ENCODE results near the gene ACSS1.

Gene ACSS1

DNA sequence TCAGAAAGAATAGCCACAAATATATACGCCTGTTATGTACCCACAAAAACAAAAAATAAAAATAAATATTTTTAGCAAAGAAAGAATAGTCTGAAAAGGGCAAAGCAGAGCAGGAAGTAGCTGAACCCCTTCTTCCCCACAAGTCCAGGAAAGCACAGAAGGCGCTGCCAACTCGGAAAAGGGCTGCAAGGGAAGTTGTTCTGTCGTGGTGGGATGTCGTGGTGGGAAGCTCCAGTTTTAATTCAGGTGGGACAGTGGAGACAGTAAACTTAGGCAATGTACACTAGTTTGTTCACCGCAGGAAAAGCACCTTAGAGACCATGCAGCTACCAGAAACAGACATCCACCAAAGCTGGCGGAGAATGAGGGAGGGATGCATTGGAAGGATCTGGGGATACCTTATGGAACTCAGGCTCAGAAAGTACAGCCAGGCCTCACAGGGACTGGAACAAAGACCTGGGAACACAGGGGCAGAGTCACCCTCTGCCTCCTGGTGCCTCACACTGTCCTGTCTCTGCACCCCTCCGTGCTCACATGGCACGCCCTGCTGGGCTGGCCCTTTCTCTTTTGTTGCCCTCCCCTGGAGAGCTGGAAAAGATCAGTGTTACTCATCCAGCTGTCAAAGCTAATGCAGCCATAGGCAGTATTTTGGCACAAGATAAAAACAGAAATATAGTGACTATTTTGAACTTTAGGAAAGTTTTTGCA is 62.0 kb downstream of the ACSS1 start:
- Histone ChIP-seq H3K27ac (replicated peaks) (no peak overlapping the region), H3K4me3 (replicated peaks; ENCODE audit: insufficient read depth, low read length) (no peak overlapping the region)
- no peak for DNase-seq (ENCODE audit: low read depth in 1 of 2, low spot score in 1 of 2)

DNA sequence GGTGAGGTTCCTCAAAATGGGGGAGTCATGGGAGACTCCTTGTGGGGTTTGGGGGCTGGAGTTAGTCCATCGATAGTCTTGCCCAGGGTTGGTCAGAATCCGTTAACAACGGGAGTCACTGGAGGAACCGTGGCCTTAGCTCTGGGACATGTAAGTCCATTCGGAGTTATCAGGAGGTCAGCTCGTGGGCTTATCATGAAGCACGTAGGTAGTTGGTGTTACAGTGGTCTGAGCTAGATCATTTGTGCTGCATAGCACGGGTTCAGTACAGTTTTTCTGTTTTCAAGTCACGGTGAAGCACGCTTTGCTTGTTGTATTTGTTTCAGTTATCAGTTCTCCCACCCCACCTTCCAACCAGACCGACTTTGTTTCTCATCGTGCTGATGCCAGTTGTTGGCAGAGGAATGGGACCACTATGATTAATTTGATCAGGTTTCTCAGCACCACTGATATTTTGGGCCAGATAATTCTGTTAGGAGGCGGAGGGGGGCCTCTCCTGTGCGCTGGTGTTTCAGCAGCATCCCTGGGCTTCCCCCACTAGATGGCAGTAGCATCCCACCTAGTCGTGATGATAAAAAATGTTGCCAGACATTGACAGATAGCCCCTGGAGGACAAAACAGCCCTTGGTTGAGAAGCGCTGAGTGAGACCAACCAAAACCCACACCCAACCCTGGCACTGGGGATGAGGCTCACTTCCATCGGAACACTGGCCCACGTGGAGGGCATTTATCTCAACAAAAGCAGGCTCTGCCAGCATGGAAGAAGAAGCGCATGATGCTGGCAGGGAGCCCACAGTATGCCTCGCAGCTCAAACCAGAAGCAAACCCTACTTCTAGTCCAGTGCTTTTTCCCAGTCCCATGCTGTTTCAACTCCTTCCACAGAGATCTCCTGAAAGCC is 63.2 kb downstream of the ACSS1 start:
- H3K27ac ChIP-seq (replicated peaks), result no peak overlapping the region
- DNase-seq (ENCODE audit: low read depth in 1 of 2, low spot score in 1 of 2), result peak; percentile 55 to 76
- TF ChIP-seq POLR2AphosphoS5 (IDR thresholded peaks at IDR 0.05; ENCODE audit: low read depth) (no peak), GABPA (IDR thresholded peaks at IDR 0.05; ENCODE audit: low read depth) (no peak)
- TF ChIP-seq, protein P1, sequence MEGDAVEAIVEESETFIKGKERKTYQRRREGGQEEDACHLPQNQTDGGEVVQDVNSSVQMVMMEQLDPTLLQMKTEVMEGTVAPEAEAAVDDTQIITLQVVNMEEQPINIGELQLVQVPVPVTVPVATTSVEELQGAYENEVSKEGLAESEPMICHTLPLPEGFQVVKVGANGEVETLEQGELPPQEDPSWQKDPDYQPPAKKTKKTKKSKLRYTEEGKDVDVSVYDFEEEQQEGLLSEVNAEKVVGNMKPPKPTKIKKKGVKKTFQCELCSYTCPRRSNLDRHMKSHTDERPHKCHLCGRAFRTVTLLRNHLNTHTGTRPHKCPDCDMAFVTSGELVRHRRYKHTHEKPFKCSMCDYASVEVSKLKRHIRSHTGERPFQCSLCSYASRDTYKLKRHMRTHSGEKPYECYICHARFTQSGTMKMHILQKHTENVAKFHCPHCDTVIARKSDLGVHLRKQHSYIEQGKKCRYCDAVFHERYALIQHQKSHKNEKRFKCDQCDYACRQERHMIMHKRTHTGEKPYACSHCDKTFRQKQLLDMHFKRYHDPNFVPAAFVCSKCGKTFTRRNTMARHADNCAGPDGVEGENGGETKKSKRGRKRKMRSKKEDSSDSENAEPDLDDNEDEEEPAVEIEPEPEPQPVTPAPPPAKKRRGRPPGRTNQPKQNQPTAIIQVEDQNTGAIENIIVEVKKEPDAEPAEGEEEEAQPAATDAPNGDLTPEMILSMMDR (IDR thresholded peaks at IDR 0.05; ENCODE audit: insufficient read depth, low read length), result peak; percentile 74
- H3K27me3 ChIP-seq (ENCODE audit: insufficient read depth, poor library complexity, severe bottlenecking), result no peaks in the 10 kb centered on the region
- H3K4me3 ChIP-seq (replicated peaks; ENCODE audit: insufficient read depth, low read length), result no peak overlapping the region

More for the DNA sequence above, 62.0 kb downstream of the ACSS1 start:
- TF ChIP-seq, protein P1 (IDR thresholded peaks at IDR 0.05; ENCODE audit: insufficient read depth, low read length), result no peak
- TF ChIP-seq, protein P2, sequence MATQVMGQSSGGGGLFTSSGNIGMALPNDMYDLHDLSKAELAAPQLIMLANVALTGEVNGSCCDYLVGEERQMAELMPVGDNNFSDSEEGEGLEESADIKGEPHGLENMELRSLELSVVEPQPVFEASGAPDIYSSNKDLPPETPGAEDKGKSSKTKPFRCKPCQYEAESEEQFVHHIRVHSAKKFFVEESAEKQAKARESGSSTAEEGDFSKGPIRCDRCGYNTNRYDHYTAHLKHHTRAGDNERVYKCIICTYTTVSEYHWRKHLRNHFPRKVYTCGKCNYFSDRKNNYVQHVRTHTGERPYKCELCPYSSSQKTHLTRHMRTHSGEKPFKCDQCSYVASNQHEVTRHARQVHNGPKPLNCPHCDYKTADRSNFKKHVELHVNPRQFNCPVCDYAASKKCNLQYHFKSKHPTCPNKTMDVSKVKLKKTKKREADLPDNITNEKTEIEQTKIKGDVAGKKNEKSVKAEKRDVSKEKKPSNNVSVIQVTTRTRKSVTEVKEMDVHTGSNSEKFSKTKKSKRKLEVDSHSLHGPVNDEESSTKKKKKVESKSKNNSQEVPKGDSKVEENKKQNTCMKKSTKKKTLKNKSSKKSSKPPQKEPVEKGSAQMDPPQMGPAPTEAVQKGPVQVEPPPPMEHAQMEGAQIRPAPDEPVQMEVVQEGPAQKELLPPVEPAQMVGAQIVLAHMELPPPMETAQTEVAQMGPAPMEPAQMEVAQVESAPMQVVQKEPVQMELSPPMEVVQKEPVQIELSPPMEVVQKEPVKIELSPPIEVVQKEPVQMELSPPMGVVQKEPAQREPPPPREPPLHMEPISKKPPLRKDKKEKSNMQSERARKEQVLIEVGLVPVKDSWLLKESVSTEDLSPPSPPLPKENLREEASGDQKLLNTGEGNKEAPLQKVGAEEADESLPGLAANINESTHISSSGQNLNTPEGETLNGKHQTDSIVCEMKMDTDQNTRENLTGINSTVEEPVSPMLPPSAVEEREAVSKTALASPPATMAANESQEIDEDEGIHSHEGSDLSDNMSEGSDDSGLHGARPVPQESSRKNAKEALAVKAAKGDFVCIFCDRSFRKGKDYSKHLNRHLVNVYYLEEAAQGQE (IDR thresholded peaks at IDR 0.05; ENCODE audit: insufficient replicate concordance, low read depth), result no peak
- no peak for TF ChIP-seq GABPA (IDR thresholded peaks at IDR 0.05; ENCODE audit: low read depth)
- TF ChIP-seq POLR2AphosphoS5 (IDR thresholded peaks at IDR 0.05; ENCODE audit: low read depth), result no peak
- TF ChIP-seq SPI1 (IDR thresholded peaks at IDR 0.05; ENCODE audit: borderline replicate concordance, low read depth), result no peak
- H3K27me3 ChIP-seq (ENCODE audit: insufficient read depth, poor library complexity, severe bottlenecking), result no peaks in the 10 kb centered on the region

DNA sequence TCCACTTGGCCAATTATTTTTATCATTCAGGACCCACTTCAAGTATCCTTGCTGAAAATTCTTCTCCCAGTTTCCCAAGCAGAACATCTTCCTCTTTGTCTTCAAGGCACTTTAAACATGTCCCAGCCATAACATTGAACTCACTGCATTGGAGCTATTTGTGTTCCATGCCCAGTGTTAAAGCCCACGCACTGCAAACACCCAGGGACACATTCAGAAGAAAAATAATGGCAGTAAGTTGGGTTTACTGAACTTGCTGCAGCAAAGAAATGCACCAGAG is 63.8 kb downstream of the ACSS1 start:
- Histone ChIP-seq H3K27ac (replicated peaks) (no peak overlapping the region), H3K27me3 (ENCODE audit: insufficient read depth, poor library complexity, severe bottlenecking) (no peaks in the 10 kb centered on the region), H3K4me3 (replicated peaks; ENCODE audit: insufficient read depth, low read length) (no peak overlapping the region)
- no peak for TF ChIP-seq GABPA (IDR thresholded peaks at IDR 0.05; ENCODE audit: low read depth)
- TF ChIP-seq POLR2AphosphoS5 (IDR thresholded peaks at IDR 0.05; ENCODE audit: low read depth), result no peak
- TF ChIP-seq, protein P1 (IDR thresholded peaks at IDR 0.05; ENCODE audit: insufficient read depth, low read length), result no peak
- TF ChIP-seq, protein P2 (IDR thresholded peaks at IDR 0.05; ENCODE audit: insufficient replicate concordance, low read depth), result no peak
- TF ChIP-seq SPI1 (IDR thresholded peaks at IDR 0.05; ENCODE audit: borderline replicate concordance, low read depth), result no peak
- no peak for DNase-seq (ENCODE audit: low read depth in 1 of 2, low spot score in 1 of 2)
